ENCODE results near the gene DCAF4. TPM values are rescaled to one million over a fixed set of nuclear protein-coding genes. Genes with fewer than 3 reads are reported as not detected.
A peak's percentile ranks its signal among the peaks of the same experiment; 100 is the strongest.

DCAF4 gene
- total and polyA plus RNA-seq, 2 of the 4 experiments (the other 2 are of a cell fraction): 28.8 to 29.4 TPM

DNA sequence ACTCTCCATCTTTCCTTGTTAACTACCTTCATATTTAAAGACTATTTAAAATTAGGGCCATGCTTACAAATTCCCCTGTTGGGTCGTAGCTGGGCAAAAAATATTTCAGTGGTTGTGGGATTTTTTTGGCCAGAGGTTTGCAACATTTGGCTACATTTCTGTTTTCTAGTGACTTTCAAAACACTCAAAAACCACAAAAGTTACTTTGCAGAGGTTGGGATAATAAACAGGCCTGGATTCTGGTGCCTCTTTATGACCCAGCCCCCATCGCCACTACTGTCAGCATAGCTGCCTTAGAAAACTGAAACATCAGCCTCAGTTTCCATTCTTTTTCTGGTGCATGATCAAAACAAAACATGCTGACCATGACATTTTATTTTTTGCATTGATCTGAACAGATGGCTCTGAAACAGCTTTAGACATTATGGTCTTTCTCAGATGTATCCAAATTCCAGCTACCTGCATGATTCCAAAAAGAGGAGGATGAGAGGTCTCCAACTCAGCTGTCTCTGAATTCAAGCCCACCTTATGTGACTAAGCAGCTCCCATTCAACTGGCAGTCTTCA lies 37.5 kb upstream of the DCAF4 start:
- Histone ChIP-seq H4K91ac (ENCODE audit: insufficient read depth, low read depth, low read length) (no peak overlapping the region), H3K4me2 (ENCODE audit: low read depth, low read length) (peak overlapping the region; percentile 63), H3K9me1 (ENCODE audit: insufficient read depth, low read length) (peaks cover 4% of the 10 kb centered on the region), H3K4me3 (ENCODE audit: insufficient read depth, low read depth, low read length) (no peak overlapping the region), H3K79me1 (ENCODE audit: low read depth in 1 of 2, low read length in 2 of 2) (peaks cover 37 to 78% of the 10 kb centered on the region in 2 experiments), H2AK5ac (ENCODE audit: low read depth, low read length) (no peak overlapping the region), H3K4ac (ENCODE audit: low read depth, low read length) (no peak overlapping the region), H2BK20ac (ENCODE audit: low read depth, low read length) (no peak overlapping the region), H3K23ac (ENCODE audit: low read depth, low read length) (no peak overlapping the region; the same call in 1 of the 2 replicates), H2AK9ac (replicated peaks; ENCODE audit: low read depth, low read length, poor library complexity) (no peak overlapping the region), H3K4me1 (ENCODE audit: control insufficient read depth, insufficient read depth, low read length) (peaks cover 22% of the 10 kb centered on the region), H2AFZ (replicated peaks; ENCODE audit: low read length, poor library complexity) (no peak overlapping the region), H3K14ac (replicated peaks; ENCODE audit: low read depth, low read length) (no peak overlapping the region), H4K8ac (ENCODE audit: low read depth in 2 of 2, low read length in 2 of 2) (no peak overlapping the region), H3K18ac (ENCODE audit: low read depth, low read length) (no peak overlapping the region), H2BK15ac (ENCODE audit: low read depth, low read length) (no peak overlapping the region), H3K56ac (ENCODE audit: extremely low read depth, insufficient read depth, low read length) (no peak overlapping the region), H3K27me3 (ENCODE audit: control insufficient read depth, insufficient read depth, low read length) (no peaks in the 10 kb centered on the region), H3K9me3 (ENCODE audit: control insufficient read depth, insufficient read depth, low read length) (no peaks in the 10 kb centered on the region), H3K9ac (ENCODE audit: low read depth, low read length) (no peak overlapping the region), H4K5ac (ENCODE audit: low read depth, low read length) (no peak overlapping the region), H2BK5ac (ENCODE audit: low read depth, low read length, poor library complexity, severe bottlenecking) (no peak overlapping the region), H3K27ac (ENCODE audit: insufficient read depth, low read length) (no peak overlapping the region), H2BK120ac (ENCODE audit: low read depth, low read length) (no peak overlapping the region), H4K20me1 (ENCODE audit: insufficient read depth, low read length) (peaks cover 60% of the 10 kb centered on the region), H3K36me3 (ENCODE audit: control insufficient read depth, insufficient read depth, low read length) (no peaks in the 10 kb centered on the region)
- in situ Hi-C loops (cut with MboI; ENCODE audit: low sequenced_read_pairs) (no loop called here), dilution Hi-C loops (cut with HindIII; ENCODE audit: low sequenced_read_pairs, unreplicated experiment) (no loop called here), intact Hi-C loops (cut with micrococcal nuclease) (no loop called here)
- no CpG with 5 or more reads among the region's 2 CpGs for WGBS, 2 experiments (ENCODE audit: extremely low coverage in 2 of 2, insufficient read length in 1 of 2)
- ATAC-seq (ENCODE audit: low read depth): peak; percentile 27; the same call in 1 of the 2 replicates
- no TSS peak for BruUV-seq (replicated peaks)
- TF ChIP-seq ELK1 (IDR thresholded peaks at IDR 0.05; ENCODE audit: borderline replicate concordance, low read depth, low read length) (no peak), RAD21 (IDR thresholded peaks at IDR 0.05; ENCODE audit: low read length) (no peak), RFX5 (IDR thresholded peaks at IDR 0.05; ENCODE audit: low read depth, low read length) (no peak), MAFK (IDR thresholded peaks at IDR 0.05; ENCODE audit: low read depth, low read length) (peak; percentile 85)
- TF ChIP-seq, protein P1, sequence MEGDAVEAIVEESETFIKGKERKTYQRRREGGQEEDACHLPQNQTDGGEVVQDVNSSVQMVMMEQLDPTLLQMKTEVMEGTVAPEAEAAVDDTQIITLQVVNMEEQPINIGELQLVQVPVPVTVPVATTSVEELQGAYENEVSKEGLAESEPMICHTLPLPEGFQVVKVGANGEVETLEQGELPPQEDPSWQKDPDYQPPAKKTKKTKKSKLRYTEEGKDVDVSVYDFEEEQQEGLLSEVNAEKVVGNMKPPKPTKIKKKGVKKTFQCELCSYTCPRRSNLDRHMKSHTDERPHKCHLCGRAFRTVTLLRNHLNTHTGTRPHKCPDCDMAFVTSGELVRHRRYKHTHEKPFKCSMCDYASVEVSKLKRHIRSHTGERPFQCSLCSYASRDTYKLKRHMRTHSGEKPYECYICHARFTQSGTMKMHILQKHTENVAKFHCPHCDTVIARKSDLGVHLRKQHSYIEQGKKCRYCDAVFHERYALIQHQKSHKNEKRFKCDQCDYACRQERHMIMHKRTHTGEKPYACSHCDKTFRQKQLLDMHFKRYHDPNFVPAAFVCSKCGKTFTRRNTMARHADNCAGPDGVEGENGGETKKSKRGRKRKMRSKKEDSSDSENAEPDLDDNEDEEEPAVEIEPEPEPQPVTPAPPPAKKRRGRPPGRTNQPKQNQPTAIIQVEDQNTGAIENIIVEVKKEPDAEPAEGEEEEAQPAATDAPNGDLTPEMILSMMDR (conservative IDR thresholded peaks at IDR 0.05; ENCODE audit: low read depth, low read length): no peak
- peak; percentile 48 for DNase-seq
- ChIA-PET CTCF (interaction anchor here (0.8 kb wide), 1 partner anchor 231 kb away, joined by 3 read pairs; no protein-coding TSS in a partner anchor), POLR2A (ENCODE audit: unreplicated experiment) (no interaction called here)

Measured in IMR-90 (cell line).